Coronary artery (tissue), 2 donors: Measurements from ENCODE around the gene SLC23A3.
A peak's percentile ranks its signal among the peaks of the same experiment; 100 is the strongest.

Experiments used
- DNase-seq: peaks from one replicate; pipeline ENCODE4 v3.0.0-alpha.2; 2017; ENCODE audit warnings: low spot score
- H3K27ac ChIP-seq, 2 donors: fragments of 200-600 bp; sonication (generic); one replicate each; pipeline ENCODE4 v1.5.1; 2016 to 2019
- H3K4me3 ChIP-seq: fragments of 200-600 bp; sonication (generic); 2 replicates; pipeline ENCODE4 v1.5.1; 2016; ENCODE audit warnings: mild to moderate bottlenecking, moderate library complexity
- TF ChIP-seq, protein P1 (sequence below): fragments of 200-600 bp; sonication (generic); IDR thresholded peaks from one replicate; pipeline ENCODE4 v1.5.1; 2019; ENCODE audit warnings: antibody characterized with exemption

The SLC23A3 gene

DNA sequence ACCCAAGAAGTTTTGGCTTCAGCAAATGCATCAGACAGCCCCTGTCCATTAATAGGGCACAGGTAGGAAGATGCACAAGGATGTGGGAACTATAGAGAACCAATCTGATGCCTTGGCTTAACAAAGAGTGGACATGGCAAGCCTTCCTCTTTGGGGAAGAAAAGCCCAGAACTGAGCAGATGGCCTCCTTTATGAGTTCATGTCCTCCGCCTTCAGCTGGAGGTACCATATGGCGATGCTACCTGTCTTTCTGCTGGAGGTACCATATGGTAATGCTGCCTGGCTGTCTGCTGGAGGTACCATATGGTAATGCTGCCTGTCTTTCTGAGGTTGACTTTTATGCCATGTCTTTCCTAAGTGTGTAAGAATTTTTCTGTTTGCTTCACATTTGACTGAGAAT, 14.3 kb upstream of the SLC23A3 start:
- no peak for DNase-seq
- TF ChIP-seq, protein P1, sequence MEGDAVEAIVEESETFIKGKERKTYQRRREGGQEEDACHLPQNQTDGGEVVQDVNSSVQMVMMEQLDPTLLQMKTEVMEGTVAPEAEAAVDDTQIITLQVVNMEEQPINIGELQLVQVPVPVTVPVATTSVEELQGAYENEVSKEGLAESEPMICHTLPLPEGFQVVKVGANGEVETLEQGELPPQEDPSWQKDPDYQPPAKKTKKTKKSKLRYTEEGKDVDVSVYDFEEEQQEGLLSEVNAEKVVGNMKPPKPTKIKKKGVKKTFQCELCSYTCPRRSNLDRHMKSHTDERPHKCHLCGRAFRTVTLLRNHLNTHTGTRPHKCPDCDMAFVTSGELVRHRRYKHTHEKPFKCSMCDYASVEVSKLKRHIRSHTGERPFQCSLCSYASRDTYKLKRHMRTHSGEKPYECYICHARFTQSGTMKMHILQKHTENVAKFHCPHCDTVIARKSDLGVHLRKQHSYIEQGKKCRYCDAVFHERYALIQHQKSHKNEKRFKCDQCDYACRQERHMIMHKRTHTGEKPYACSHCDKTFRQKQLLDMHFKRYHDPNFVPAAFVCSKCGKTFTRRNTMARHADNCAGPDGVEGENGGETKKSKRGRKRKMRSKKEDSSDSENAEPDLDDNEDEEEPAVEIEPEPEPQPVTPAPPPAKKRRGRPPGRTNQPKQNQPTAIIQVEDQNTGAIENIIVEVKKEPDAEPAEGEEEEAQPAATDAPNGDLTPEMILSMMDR, result no peak
- Histone ChIP-seq H3K4me3 (no peak overlapping the region), H3K27ac (no peak overlapping the region)

DNA sequence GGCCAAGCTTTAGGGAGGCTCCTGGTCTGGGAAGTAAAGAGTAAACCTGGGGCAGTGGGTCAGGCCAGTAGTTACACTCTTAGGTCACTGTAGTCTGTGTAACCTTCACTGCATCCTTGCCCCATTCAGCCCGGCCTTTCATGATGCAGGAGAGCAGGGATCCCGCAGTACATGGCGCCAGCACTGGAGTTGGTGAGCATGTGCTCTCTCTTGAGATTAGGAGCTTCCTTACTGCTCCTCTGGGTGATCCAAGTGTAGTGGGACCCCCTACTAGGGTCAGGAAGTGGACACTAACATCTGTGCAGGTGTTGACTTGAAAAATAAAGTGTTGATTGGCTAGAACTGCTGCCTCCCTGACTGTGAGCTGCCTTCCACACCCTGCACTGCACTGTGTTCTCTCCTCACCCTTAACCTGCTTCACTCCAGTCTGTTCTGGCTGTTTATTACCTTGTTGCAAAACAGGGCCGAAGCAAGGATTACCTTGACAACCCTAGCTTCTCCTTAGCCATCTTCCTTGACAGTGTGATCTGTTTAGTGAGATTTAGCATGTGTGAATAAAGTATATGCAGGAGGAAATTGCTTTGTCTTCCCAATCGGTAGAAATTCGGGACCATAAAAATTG, 13.4 kb upstream of the SLC23A3 start:
- TF ChIP-seq, protein P1, result no peak
- DNase-seq, result no peak
- H3K4me3 ChIP-seq, result no peak overlapping the region
- H3K27ac ChIP-seq, result no peak overlapping the region

DNA sequence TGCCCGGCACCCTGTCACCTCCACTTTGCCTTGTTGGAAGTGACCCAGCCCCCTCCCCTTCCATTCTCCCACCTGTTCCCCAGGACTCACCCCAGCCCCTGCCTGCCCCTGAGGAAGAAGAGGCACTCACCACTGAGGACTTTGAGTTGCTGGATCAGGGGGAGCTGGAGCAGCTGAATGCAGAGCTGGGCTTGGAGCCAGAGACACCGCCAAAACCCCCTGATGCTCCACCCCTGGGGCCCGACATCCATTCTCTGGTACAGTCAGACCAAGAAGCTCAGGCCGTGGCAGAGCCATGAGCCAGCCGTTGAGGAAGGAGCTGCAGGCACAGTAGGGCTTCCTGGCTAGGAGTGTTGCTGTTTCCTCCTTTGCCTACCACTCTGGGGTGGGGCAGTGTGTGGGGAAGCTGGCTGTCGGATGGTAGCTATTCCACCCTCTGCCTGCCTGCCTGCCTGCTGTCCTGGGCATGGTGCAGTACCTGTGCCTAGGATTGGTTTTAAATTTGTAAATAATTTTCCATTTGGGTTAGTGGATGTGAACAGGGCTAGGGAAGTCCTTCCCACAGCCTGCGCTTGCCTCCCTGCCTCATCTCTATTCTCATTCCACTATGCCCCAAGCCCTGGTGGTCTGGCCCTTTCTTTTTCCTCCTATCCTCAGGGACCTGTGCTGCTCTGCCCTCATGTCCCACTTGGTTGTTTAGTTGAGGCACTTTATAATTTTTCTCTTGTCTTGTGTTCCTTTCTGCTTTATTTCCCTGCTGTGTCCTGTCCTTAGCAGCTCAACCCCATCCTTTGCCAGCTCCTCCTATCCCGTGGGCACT, 12.7 kb upstream of the SLC23A3 start:
- no peak overlapping the region for H3K27ac ChIP-seq
- H3K4me3 ChIP-seq, result no peak overlapping the region
- TF ChIP-seq, protein P1, result no peak
- no peak for DNase-seq

DNA sequence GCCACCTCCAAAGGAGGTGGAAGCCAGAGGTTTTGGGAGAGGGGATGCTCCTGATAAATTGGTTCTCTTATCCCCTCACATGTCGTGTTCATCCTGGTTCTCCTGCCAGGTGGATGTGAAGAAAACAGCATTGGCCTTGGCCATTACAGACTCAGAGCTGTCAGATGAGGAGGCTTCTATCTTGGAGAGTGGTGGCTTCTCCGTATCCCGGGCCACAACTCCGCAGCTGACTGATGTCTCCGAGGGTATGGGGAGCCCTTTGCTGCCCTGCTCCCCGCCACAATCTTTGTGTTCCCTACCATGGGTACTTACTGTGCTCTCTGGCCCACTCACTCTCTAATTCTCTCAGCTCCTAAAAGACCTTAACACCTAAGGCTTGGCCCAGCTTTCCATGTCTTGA, 11.7 kb upstream of the SLC23A3 start:
- DNase-seq, result no peak
- TF ChIP-seq, protein P1, result no peak
- Histone ChIP-seq H3K4me3 (no peak overlapping the region), H3K27ac (no peak overlapping the region)

DNA sequence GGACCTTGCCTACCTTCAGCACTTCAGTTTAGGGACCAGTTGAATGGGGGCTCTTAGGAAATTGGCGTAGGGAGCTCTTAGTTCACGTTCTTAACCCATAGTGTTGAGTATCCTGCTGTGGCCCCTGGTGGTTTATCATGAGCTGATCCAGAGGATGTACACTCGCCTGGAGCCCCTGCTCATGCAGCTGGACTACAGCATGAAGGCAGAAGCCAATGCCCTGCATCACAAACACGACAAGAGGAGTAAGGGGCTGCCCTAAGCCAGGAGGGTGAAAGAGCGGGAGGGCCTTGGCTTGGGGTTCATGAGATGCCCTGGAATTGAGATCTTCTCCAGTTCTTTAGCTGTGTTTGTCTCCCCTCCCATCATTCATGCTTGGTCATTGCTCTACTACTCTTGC, 11.1 kb upstream of the SLC23A3 start:
- DNase-seq, result no peak
- Histone ChIP-seq H3K27ac (no peak overlapping the region), H3K4me3 (no peak overlapping the region)
- TF ChIP-seq, protein P1, result no peak

DNA sequence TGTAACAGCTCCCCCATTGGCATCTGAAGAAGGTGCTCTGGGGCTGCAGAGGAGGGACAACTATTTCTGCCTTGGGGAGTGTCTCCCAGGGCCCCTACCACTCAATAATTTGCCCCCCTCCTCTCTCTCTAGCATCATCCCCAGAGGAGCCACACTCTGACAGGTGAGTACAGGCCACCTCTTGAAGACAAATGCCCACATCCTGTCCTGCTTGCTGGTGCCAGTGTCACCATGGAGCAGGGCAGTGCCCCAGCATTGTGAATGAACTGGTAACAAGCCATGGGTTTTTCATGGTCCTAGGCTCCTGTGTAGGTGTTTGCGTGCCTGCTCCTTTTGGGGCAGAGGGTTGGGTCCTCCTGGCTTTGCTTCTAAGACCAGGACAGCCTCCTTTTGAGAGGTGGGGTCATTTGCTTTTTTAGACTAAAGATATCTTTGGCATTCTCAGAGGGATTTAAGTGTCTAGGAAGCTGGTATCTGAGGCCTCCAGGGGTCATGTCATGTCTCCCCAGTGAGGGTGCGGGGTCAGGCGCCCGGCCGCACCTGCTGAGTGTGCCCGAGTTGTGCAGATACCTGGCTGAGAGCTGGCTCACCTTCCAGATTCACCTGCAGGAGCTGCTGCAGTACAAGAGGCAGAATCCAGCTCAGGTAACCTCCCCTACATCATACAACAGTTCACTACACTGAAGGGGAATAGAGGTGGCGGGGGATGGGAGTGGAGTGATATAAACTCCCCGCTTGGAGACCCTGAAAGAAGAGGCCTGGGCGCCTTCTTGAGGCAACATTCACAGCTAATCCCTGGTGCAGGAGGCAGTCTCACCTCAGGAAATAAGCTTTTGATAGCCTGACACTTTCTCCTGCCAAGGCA, 10.0 kb upstream of the SLC23A3 start:
- no peak overlapping the region for H3K27ac ChIP-seq
- DNase-seq, result no peak
- peak overlapping the region; percentile 95 for H3K4me3 ChIP-seq
- TF ChIP-seq, protein P1, result no peak
